Uterus (tissue), 4 donors: ENCODE data around the gene UBE2Z. TPM values are rescaled to one million over a fixed set of nuclear protein-coding genes. Genes with fewer than 3 reads are reported as not detected.

ENCODE experiments used
- DNase-seq, 2 donors: peaks; one replicate each; pipeline ENCODE4 v3.0.0-alpha.2; 2019 to 2020
- H3K27ac ChIP-seq, 2 donors: fragments of 200-600 bp; sonication (generic); 1 replicate in 1 of 2; 2 replicates in 1 of 2; pipeline ENCODE4 v1.5.1; 2016 to 2018
- H3K27me3 ChIP-seq, 2 donors: fragments of 200-600 bp; sonication (generic); one replicate each; pipeline ENCODE4 v1.5.1; 2018 to 2019; ENCODE audit warnings: control low read depth in 1 of 2
- H3K36me3 ChIP-seq, 2 donors: fragments of 200-600 bp; sonication (generic); one replicate each; pipeline ENCODE4 v1.5.1; 2019; ENCODE audit warnings: control low read depth in 1 of 2
- H3K4me1 ChIP-seq, 2 donors: fragments of 200-600 bp; sonication (generic); one replicate each; pipeline ENCODE4 v1.5.1; 2018 to 2019; ENCODE audit warnings: control low read depth in 1 of 2
- H3K4me3 ChIP-seq, 2 donors: fragments of 200-600 bp; sonication (generic); 1 replicate in 1 of 2; 2 replicates in 1 of 2; pipeline ENCODE4 v1.5.1; 2018 to 2019; ENCODE audit warnings: mild to moderate bottlenecking in 1 of 2
- H3K9me3 ChIP-seq, 2 donors: fragments of 200-600 bp; sonication (generic); one replicate each; pipeline ENCODE4 v1.5.1; 2019; ENCODE audit warnings: control low read depth in 1 of 2
- CTCF ChIP-seq, 4 experiments: fragments of 200-600 bp in 2 of 4; fragments of 450-650 bp in 2 of 4; sonication (generic) in 2 of 4; IDR thresholded peaks; one replicate each; pipeline ENCODE4 v1.5.1; 2016 to 2019; ENCODE audit warnings: antibody characterized with exemption in 4 of 4, mild to moderate bottlenecking in 2 of 4, moderate library complexity in 1 of 4
- POLR2A ChIP-seq, 2 donors: fragments of 450-650 bp; IDR thresholded peaks; one replicate each; pipeline ENCODE4 v1.6.1; 2016; ENCODE audit warnings: antibody characterized with exemption in 2 of 2, mild to moderate bottlenecking in 1 of 2, moderate library complexity in 1 of 2
- intact Hi-C: fragments of 100-400 bp; cut with DNase I; formaldehyde crosslinking; loops from one replicate; pipeline ENCODE4 v1.15.1; 2023; ENCODE audit warnings: low total_unique reads
- total RNA-seq, 4 donors: library from RNA; depleted of rRNA in 3 of 4; stranded (reverse); fragments of >200 nt in 3 of 4; gene quantifications; one replicate each; pipeline versions ENCODE4 v1.1.0 to v1.2.4, GENCODE V29; 2014 to 2023
- donor health status: DM: yes; HTN: yes; CAD: no.

The UBE2Z gene
- total RNA-seq, 4 donors from 2014 or later = 25.0 to 77.9 (median 59.4) TPM

GRCh38 chr17:48904428-48904827 lies 3.8 kb upstream of the UBE2Z start:
- intact Hi-C loops = no loop called here
- no peaks in the 10 kb centered on the region for H3K9me3 ChIP-seq
- H3K27ac ChIP-seq = no peak overlapping the region

GRCh38 chr17:48905987-48906515 lies 2.2 kb upstream of the UBE2Z start:
- H3K27ac ChIP-seq = no peak overlapping the region
- no peaks in the 10 kb centered on the region for H3K9me3 ChIP-seq
- peaks cover 0 to 6% of the 10 kb centered on the region in 2 donors for H3K4me1 ChIP-seq
- DNase-seq = no peak
- no peaks in the 10 kb centered on the region for H3K27me3 ChIP-seq
- intact Hi-C loops = no loop called here
- TF ChIP-seq POLR2A (IDR thresholded peaks at IDR 0.05) (no peak), CTCF (IDR thresholded peaks at IDR 0.05) (no peak)
- no peak overlapping the region for H3K4me3 ChIP-seq
- H3K36me3 ChIP-seq = no peaks in the 10 kb centered on the region

More at GRCh38 chr17:48904428-48904827, 3.8 kb upstream of the UBE2Z start:
- H3K4me1 ChIP-seq = no peaks in the 10 kb centered on the region
- H3K27me3 ChIP-seq = no peaks in the 10 kb centered on the region
- no peak overlapping the region for H3K4me3 ChIP-seq
- TF ChIP-seq CTCF (IDR thresholded peaks at IDR 0.05) (no peak), POLR2A (IDR thresholded peaks at IDR 0.05) (no peak)
- no peak for DNase-seq
- H3K36me3 ChIP-seq = no peaks in the 10 kb centered on the region

- H3K27me3 ChIP-seq = no peaks in the 10 kb centered on the region
- peaks cover 0 to 6% of the 10 kb centered on the region in 2 donors for H3K4me1 ChIP-seq
- H3K4me3 ChIP-seq = peak overlapping the region; percentile 69 to 98
- TF ChIP-seq CTCF (IDR thresholded peaks at IDR 0.05) (no peak), POLR2A (IDR thresholded peaks at IDR 0.05) (no peak)
- no peak for DNase-seq
- intact Hi-C loops = no loop called here
- no peaks in the 10 kb centered on the region for H3K36me3 ChIP-seq
- H3K9me3 ChIP-seq = no peaks in the 10 kb centered on the region
- peak overlapping the region; percentile 86 to 87 for H3K27ac ChIP-seq
These were observed 527 bp upstream of the UBE2Z start for GRCh38 chr17:48907713-48908046.

- H3K27ac ChIP-seq = peak overlapping the region; percentile 86 to 87
- no peaks in the 10 kb centered on the region for H3K36me3 ChIP-seq
- TF ChIP-seq POLR2A (IDR thresholded peaks at IDR 0.05) = no peak
- no peak for TF ChIP-seq CTCF (IDR thresholded peaks at IDR 0.05)
- H3K4me1 ChIP-seq = peaks cover 0 to 6% of the 10 kb centered on the region in 2 donors
- no peaks in the 10 kb centered on the region for H3K27me3 ChIP-seq
- intact Hi-C loops = no loop called here
- H3K4me3 ChIP-seq = peak overlapping the region; percentile 69 to 98
- peak; percentile 76 to 82 for DNase-seq
- H3K9me3 ChIP-seq = no peaks in the 10 kb centered on the region
These were observed 717 bp downstream of the UBE2Z start for GRCh38 chr17:48908853-48909394.

- Histone ChIP-seq H3K9me3 (no peaks in the 10 kb centered on the region), H3K4me3 (peak overlapping the region in 1 of 2 donors; percentile 98), H3K27ac (peak overlapping the region; percentile 86 to 87), H3K27me3 (no peaks in the 10 kb centered on the region), H3K36me3 (no peaks in the 10 kb centered on the region), H3K4me1 (peaks cover 0 to 6% of the 10 kb centered on the region in 2 donors)
- no peak for TF ChIP-seq POLR2A (IDR thresholded peaks at IDR 0.05)
- no peak for TF ChIP-seq CTCF (IDR thresholded peaks at IDR 0.05)
- intact Hi-C loops = no loop called here
- no peak for DNase-seq
These were observed 1.6 kb downstream of the UBE2Z start for GRCh38 chr17:48909783-48910182.
